K562 (cell line): ENCODE measurements around the gene ANKZF1. TPM values are rescaled to one million over a fixed set of nuclear protein-coding genes. Genes with fewer than 3 reads are reported as not detected.

ENCODE experiments used
- FOXA1 ChIP-seq: fragments of 450-650 bp; IDR thresholded peaks from 2 replicates; pipeline ENCODE4 v1.6.1; 2016; ENCODE audit warnings: mild to moderate bottlenecking, borderline replicate concordance
- FOXK1 ChIP-seq: sonication (generic); formaldehyde crosslinking; IDR thresholded peaks from 2 replicates; pipeline ENCODE4 v1.8.0; 2022; ENCODE audit warnings: missing genetic modification reagents, mild to moderate bottlenecking, borderline replicate concordance
- HCFC1 ChIP-seq: IDR thresholded peaks from 2 replicates; pipeline ENCODE4 v1.6.1; 2012; ENCODE audit warnings: low read depth, low read length, improper control_type of control experiment
- HOMEZ ChIP-seq: fragments of 250-450 bp; sonication (Bioruptor Pico); IDR thresholded peaks from 2 replicates; pipeline ENCODE4 v1.4.0; 2020; ENCODE audit warnings: mild to moderate bottlenecking, moderate library complexity
- MECOM ChIP-seq: fragments of 250-450 bp; sonication (Bioruptor Pico); IDR thresholded peaks from 2 replicates; pipeline ENCODE4 v1.8.0; 2022; ENCODE audit warnings: inconsistent platforms
- MXI1 ChIP-seq: IDR thresholded peaks from 2 replicates; pipeline ENCODE4 v1.6.1; 2011; ENCODE audit warnings: low read depth, mild to moderate bottlenecking, improper control_type of control experiment, low read length
- NCOR1 ChIP-seq: fragments of 450-650 bp; IDR thresholded peaks from 2 replicates; pipeline ENCODE4 v1.6.1; 2016; ENCODE audit warnings: mild to moderate bottlenecking, moderate library complexity
- POLR2A ChIP-seq: fragments of 450-650 bp; conservative IDR thresholded peaks from 2 replicates; pipeline ENCODE4 v1.6.1; 2016
- POU5F1 ChIP-seq: fragments of 150-350 bp; IDR thresholded peaks from 2 replicates; pipeline ENCODE4 v1.6.1; 2014; ENCODE audit warnings: borderline replicate concordance, low read length, low read depth, mild to moderate bottlenecking; ENCODE audit not compliant: partially characterized antibody
- PRPF4 ChIP-seq: fragments of 200-400 bp; formaldehyde crosslinking; IDR thresholded peaks from one replicate; pipeline ENCODE4 v1.6.1; 2017; ENCODE audit warnings: low read length, low read depth, mild to moderate bottlenecking; ENCODE audit not compliant: insufficient read depth, poor library complexity, severe bottlenecking
- RAD21 ChIP-seq, 2 experiments: fragments of 250-450 bp in 1 of 2; fragments of 450-650 bp in 1 of 2; sonication (Bioruptor Pico) in 1 of 2; formaldehyde crosslinking in 1 of 2; IDR thresholded peaks in 1 of 2; conservative IDR thresholded peaks in 1 of 2; 2 replicates each; pipeline versions ENCODE4 v1.4.0 to v1.8.0; 2020 to 2022; ENCODE audit warnings: mild to moderate bottlenecking in 2 of 2, moderate library complexity in 1 of 2
- SRSF1 ChIP-seq: fragments of 200-400 bp; formaldehyde crosslinking; IDR thresholded peaks from 2 replicates; pipeline ENCODE4 v1.6.1; 2017; ENCODE audit warnings: mild to moderate bottlenecking, low read depth, low read length, moderate library complexity
- STAT5B ChIP-seq: fragments of 250-450 bp; sonication (Bioruptor Pico); IDR thresholded peaks from 2 replicates; pipeline ENCODE4 v1.8.0; 2021; ENCODE audit warnings: mild to moderate bottlenecking, inconsistent platforms
- TFAM ChIP-seq: fragments of 250-450 bp; sonication (Bioruptor Pico); conservative IDR thresholded peaks from 2 replicates; pipeline ENCODE4 v1.5.0; 2021; ENCODE audit warnings: mild to moderate bottlenecking, moderate library complexity
- TRIM28 ChIP-seq: fragments of 450-650 bp; IDR thresholded peaks from 2 replicates; pipeline ENCODE4 v1.6.1; 2017
- ZBTB43 ChIP-seq: sonication (generic); formaldehyde crosslinking; IDR thresholded peaks from 2 replicates; pipeline ENCODE4 v1.8.0; 2023; ENCODE audit warnings: mild to moderate bottlenecking, missing genetic modification reagents
- ZNF165 ChIP-seq: fragments of 250-450 bp; sonication (Bioruptor Pico); IDR thresholded peaks from 2 replicates; pipeline ENCODE4 v1.4.0; 2020; ENCODE audit warnings: borderline replicate concordance
- ZNF79 ChIP-seq: fragments of 250-450 bp; sonication (Bioruptor Pico); IDR thresholded peaks from 2 replicates; pipeline ENCODE4 v1.4.0; 2020; ENCODE audit warnings: low read depth, mild to moderate bottlenecking, moderate library complexity
- polyA plus RNA-seq, 8 experiments: library from polyadenylated mRNA; depleted of rRNA in 4 of 8; stranded (reverse) in 5 of 8; unstranded in 3 of 8; fragments of >200 nt; fragmentation: Nextera tagmentation in 2 of 8; fragmentation: Illumina TruSeq in 1 of 8; extraction: Ambion mirVana in 2 of 8; extraction: Trizol in 1 of 8; gene quantifications; 2 replicates each; pipeline versions ENCODE4 v1.2.1 to v1.2.3, GENCODE V29; 2011 to 2014; ENCODE audit warnings: inconsistent platforms in 1 of 8, missing spikeins in 1 of 8
- total RNA-seq, 7 experiments: library from RNA; depleted of rRNA in 6 of 7; stranded (reverse); fragments of >200 nt in 6 of 7; fragmentation: Illumina TruSeq in 2 of 7; extraction: Trizol in 2 of 7; gene quantifications; 2 replicates each; pipeline versions ENCODE4 v1.2.1 to v1.2.3, GENCODE V29; 2011 to 2021; ENCODE audit warnings: low replicate concordance in 1 of 7
- TF ChIP-seq, protein P1 (sequence below): sonication (generic); formaldehyde crosslinking; IDR thresholded peaks from 2 replicates; pipeline ENCODE4 v1.8.0; 2022; ENCODE audit warnings: missing genetic modification reagents, mild to moderate bottlenecking, borderline replicate concordance
- TF ChIP-seq, protein P2 (sequence below): fragments of 450-650 bp; IDR thresholded peaks from 2 replicates; pipeline ENCODE4 v1.6.1; 2016; ENCODE audit warnings: borderline replicate concordance
- TF ChIP-seq, protein P3 (sequence below): IDR thresholded peaks from 3 replicates; pipeline ENCODE4 v1.6.1; 2011; ENCODE audit warnings: borderline replicate concordance, mild to moderate bottlenecking; ENCODE audit not compliant: insufficient read length, insufficient read depth

Gene ANKZF1
- total and polyA plus RNA-seq, 9 of the 15 experiments (the other 6 are each of a cell fraction or from before 2014, with no cell fraction given): 3.1 to 60.6 (median 31.0) TPM

- TF ChIP-seq ZBTB43: no peak
- no peak for TF ChIP-seq STAT5B
- TF ChIP-seq ZNF79: no peak
- TF ChIP-seq TFAM (CRISPR knock-in tag): no peak
- TF ChIP-seq RAD21 (CRISPR knock-in tag; conservative IDR thresholded peaks at IDR 0.05 in 1 of 2, IDR thresholded peaks at IDR 0.05 in 1 of 2): no peak
- TF ChIP-seq POU5F1: no peak
- TF ChIP-seq PRPF4: peak; percentile 34
- TF ChIP-seq SRSF1: no peak
- TF ChIP-seq HCFC1: no peak
- TF ChIP-seq ZNF165 (CRISPR knock-in tag): no peak
- no peak for TF ChIP-seq MECOM (CRISPR knock-in tag)
- TF ChIP-seq, protein P1, sequence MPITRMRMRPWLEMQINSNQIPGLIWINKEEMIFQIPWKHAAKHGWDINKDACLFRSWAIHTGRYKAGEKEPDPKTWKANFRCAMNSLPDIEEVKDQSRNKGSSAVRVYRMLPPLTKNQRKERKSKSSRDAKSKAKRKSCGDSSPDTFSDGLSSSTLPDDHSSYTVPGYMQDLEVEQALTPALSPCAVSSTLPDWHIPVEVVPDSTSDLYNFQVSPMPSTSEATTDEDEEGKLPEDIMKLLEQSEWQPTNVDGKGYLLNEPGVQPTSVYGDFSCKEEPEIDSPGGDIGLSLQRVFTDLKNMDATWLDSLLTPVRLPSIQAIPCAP (CRISPR knock-in tag): no peak
- TF ChIP-seq, protein P2, sequence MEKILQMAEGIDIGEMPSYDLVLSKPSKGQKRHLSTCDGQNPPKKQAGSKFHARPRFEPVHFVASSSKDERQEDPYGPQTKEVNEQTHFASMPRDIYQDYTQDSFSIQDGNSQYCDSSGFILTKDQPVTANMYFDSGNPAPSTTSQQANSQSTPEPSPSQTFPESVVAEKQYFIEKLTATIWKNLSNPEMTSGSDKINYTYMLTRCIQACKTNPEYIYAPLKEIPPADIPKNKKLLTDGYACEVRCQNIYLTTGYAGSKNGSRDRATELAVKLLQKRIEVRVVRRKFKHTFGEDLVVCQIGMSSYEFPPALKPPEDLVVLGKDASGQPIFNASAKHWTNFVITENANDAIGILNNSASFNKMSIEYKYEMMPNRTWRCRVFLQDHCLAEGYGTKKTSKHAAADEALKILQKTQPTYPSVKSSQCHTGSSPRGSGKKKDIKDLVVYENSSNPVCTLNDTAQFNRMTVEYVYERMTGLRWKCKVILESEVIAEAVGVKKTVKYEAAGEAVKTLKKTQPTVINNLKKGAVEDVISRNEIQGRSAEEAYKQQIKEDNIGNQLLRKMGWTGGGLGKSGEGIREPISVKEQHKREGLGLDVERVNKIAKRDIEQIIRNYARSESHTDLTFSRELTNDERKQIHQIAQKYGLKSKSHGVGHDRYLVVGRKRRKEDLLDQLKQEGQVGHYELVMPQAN: no peak
- 0 out of 2 replicates have a peak, but pooled peaks have one; percentile 16 for TF ChIP-seq MXI1
- TF ChIP-seq TRIM28: no peak
- no peak for TF ChIP-seq FOXK1
- no peak for TF ChIP-seq FOXA1
- no peak for TF ChIP-seq HOMEZ (CRISPR knock-in tag)
- TF ChIP-seq, protein P3, sequence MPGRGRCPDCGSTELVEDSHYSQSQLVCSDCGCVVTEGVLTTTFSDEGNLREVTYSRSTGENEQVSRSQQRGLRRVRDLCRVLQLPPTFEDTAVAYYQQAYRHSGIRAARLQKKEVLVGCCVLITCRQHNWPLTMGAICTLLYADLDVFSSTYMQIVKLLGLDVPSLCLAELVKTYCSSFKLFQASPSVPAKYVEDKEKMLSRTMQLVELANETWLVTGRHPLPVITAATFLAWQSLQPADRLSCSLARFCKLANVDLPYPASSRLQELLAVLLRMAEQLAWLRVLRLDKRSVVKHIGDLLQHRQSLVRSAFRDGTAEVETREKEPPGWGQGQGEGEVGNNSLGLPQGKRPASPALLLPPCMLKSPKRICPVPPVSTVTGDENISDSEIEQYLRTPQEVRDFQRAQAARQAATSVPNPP: no peak
- TF ChIP-seq NCOR1: no peak
- TF ChIP-seq POLR2A: peak; percentile 84
Measured at GRCh38 chr2:219218732-219219701, 10.6 kb upstream of the ANKZF1 start, which contains the start of gene ABCB6 (continued).
